Cardiac muscle cell (in vitro differentiated cells and primary cell): Measurements from ENCODE around the gene HES5. TPM values are rescaled to one million over a fixed set of nuclear protein-coding genes. Genes with fewer than 3 reads are reported as not detected.

Experiments
- DNase-seq, 2 donors: peaks; one replicate each; pipeline versions ENCODE4 v3.0.0 to v3.0.0-alpha.2; 2010 to 2017; ENCODE audit warnings: low read depth in 1 of 2, low spot score in 1 of 2
- H3K27ac ChIP-seq: fragments of 200-600 bp; sonication (generic); 2 replicates; pipeline ENCODE4 v1.5.1; 2016
- H3K27me3 ChIP-seq: fragments of 200-600 bp; sonication (generic); 2 replicates; pipeline ENCODE4 v1.6.0; 2016; ENCODE audit warnings: control low read depth
- H3K36me3 ChIP-seq: fragments of 200-600 bp; sonication (generic); 2 replicates; pipeline ENCODE4 v1.5.1; 2016; ENCODE audit warnings: control low read depth
- H3K4me1 ChIP-seq: fragments of 200-600 bp; sonication (generic); 2 replicates; pipeline ENCODE4 v1.8.1; 2017; ENCODE audit warnings: low read depth, mild to moderate bottlenecking, mixed run types
- H3K4me3 ChIP-seq: fragments of 200-600 bp; sonication (generic); 2 replicates; pipeline ENCODE4 v1.5.1; 2016; ENCODE audit warnings: mild to moderate bottlenecking
- H3K9me3 ChIP-seq: fragments of 200-600 bp; sonication (generic); 2 replicates; pipeline ENCODE4 v1.5.1; 2017; ENCODE audit warnings: low read depth, mild to moderate bottlenecking, control low read depth
- CTCF ChIP-seq: IDR thresholded peaks from 2 replicates; pipeline ENCODE4 v1.5.1; 2012; ENCODE audit warnings: low read depth, mild to moderate bottlenecking, low read length
- polyA plus RNA-seq: library from polyadenylated mRNA; unstranded; fragments of >200 nt; fragmentation: Nextera tagmentation; extraction: Ambion mirVana; gene quantifications from 2 replicates; pipeline ENCODE4 v1.2.1, GENCODE V29; 2016
- total RNA-seq: library from RNA; depleted of rRNA; stranded (reverse); fragments of >200 nt; gene quantifications from 2 replicates; pipeline ENCODE4 v1.2.3, GENCODE V29; 2016

The HES5 gene
- total and polyA plus RNA-seq, 2 experiments from 2014 or later = not detected

- Histone ChIP-seq H3K9me3 (no peaks in the 10 kb centered on the region), H3K36me3 (peaks cover 54% of the 10 kb centered on the region), H3K27me3 (no peaks in the 10 kb centered on the region), H3K4me1 (no peaks in the 10 kb centered on the region), H3K27ac (no peak overlapping the region), H3K4me3 (no peak overlapping the region)
- TF ChIP-seq CTCF = no peak
- no peak for DNase-seq
These were observed 14.9 kb downstream of the HES5 start for GRCh38 chr1:2514863-2515762.

DNA sequence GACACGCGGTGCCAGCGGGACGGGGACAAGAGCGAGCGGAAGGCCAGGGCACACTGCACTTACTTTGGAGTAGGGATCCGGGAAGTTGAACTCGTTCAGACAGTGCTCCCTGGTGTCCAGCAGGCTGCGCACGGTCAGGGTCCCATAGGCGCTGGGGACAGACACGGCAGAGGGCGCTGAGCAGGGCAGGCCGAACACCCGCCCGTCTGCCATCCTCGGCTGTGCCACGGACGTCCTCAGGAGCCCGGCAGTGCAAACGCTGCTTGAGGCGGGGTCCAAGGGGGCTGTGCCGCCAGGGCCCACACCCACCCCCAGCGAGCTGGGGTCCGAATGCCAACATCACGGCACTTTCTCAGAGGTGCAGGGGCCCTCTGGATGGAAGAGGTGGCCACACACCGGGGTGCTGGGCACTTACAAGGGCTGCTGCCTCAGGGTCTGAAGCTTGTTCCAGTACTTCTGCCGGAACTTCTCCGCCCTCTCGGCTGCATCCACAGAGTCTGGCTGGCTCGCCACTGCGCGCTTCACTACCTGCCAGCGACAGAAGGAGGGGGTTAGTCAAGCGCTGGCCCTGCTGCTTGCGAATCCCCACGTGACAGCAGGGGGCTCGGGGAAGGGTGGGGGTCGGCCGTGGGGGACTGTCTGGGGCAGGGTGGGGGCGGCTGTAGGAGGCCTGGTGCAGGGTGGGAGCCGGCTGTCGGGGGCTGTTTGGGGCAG, 16.0 kb downstream of the HES5 start:
- no peak overlapping the region for H3K4me3 ChIP-seq
- H3K36me3 ChIP-seq = peaks cover 54% of the 10 kb centered on the region
- no peaks in the 10 kb centered on the region for H3K4me1 ChIP-seq
- H3K27me3 ChIP-seq = no peaks in the 10 kb centered on the region
- no peaks in the 10 kb centered on the region for H3K9me3 ChIP-seq
- no peak overlapping the region for H3K27ac ChIP-seq
- no peak for TF ChIP-seq CTCF
- DNase-seq = no peak

DNA sequence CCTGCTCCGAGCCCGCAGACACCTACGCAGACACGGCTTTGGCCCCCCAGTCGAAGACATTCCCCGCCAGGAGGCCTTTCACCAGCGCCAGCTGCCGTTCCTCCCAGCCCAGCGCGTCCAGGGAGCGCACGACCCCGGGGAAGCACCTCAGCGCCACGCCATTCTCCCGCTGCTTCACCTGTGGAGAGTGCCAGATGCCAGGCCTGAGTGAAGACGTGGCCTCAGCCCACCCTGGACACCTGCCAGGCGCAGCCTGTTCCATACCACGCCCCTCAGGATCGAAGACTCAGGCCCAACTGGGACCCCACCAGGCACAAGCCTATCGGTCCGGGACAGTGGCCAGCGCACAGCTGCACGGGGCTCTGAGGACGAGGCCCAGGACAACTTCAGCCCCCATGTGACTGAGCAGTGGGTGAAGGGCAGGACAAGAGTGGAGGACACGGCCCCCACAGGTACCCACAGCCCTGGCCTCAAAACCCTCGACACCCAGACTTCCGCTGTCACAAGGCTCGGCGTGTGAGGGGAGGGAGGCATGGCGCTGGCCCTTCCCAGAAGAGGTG, 17.1 kb downstream of the HES5 start:
- no peak for DNase-seq
- Histone ChIP-seq H3K4me1 (no peaks in the 10 kb centered on the region), H3K4me3 (no peak overlapping the region), H3K9me3 (no peaks in the 10 kb centered on the region), H3K36me3 (peaks cover 47% of the 10 kb centered on the region), H3K27me3 (no peaks in the 10 kb centered on the region), H3K27ac (no peak overlapping the region)
- TF ChIP-seq CTCF = no peak

DNA sequence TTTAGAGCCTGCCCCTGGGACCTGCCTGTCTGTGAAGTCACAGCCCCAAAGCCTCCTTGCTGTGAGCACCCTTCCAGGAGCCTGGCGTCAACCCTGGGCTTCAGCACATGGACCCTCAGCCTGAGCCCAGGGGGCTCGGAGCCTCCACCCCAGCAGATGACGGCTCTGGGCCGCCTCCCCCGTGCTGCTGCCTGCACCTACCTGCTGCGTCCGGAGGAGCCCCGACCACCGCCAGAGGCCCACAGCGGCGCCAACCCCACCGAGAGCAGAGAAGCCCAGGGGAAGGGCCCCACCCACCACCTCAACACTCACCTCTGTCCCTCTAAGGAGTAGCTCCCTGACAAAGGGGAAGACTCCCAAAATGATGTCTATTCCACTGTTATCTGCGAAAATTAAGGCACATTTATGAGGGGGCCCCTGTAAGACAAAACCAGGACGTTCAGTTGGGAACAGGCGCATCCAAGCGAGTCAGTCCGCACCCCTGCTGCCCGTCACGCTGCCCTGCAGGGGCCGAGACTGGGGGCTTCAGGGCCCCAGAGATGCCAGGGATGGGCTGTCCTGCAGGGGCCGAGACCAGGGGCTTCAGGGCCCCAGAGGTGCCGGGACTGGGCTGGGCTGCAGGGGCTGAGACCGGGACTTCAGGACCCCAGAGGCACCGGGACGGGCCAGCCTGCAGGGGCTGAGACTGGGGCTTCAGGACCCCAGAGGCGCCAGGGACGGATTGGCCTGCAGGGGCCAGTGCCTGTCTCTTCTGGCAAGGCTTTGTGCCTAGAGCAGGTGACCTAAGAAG, 19.5 kb downstream of the HES5 start:
- Histone ChIP-seq H3K27ac (no peak overlapping the region), H3K4me3 (no peak overlapping the region), H3K36me3 (peaks cover 34% of the 10 kb centered on the region), H3K27me3 (no peaks in the 10 kb centered on the region), H3K4me1 (no peaks in the 10 kb centered on the region), H3K9me3 (no peaks in the 10 kb centered on the region)
- no peak for DNase-seq
- no peak for TF ChIP-seq CTCF

GRCh38 chr1:2509589-2509988, 20.5 kb downstream of the HES5 start:
- no peak for DNase-seq
- Histone ChIP-seq H3K4me1 (no peaks in the 10 kb centered on the region), H3K9me3 (no peaks in the 10 kb centered on the region), H3K27ac (no peak overlapping the region), H3K4me3 (no peak overlapping the region), H3K27me3 (no peaks in the 10 kb centered on the region), H3K36me3 (peaks cover 29% of the 10 kb centered on the region)
- TF ChIP-seq CTCF = no peak
